NOMO-1 (cell line): ENCODE results near the gene SAXO1.
"Not testable (repeated sequence)": the region's sequence is repeated elsewhere in the genome, so short reads cannot be mapped to it uniquely, and the experiment has no call there.

Source experiments
- DNase-seq, 2 experiments: peaks; one replicate each; lab custom pipeline; 2025; ENCODE audit not compliant: unreplicated experiment in 2 of 2; lab: John Stamatoyannopoulos, UW

The SAXO1 gene

DNA sequence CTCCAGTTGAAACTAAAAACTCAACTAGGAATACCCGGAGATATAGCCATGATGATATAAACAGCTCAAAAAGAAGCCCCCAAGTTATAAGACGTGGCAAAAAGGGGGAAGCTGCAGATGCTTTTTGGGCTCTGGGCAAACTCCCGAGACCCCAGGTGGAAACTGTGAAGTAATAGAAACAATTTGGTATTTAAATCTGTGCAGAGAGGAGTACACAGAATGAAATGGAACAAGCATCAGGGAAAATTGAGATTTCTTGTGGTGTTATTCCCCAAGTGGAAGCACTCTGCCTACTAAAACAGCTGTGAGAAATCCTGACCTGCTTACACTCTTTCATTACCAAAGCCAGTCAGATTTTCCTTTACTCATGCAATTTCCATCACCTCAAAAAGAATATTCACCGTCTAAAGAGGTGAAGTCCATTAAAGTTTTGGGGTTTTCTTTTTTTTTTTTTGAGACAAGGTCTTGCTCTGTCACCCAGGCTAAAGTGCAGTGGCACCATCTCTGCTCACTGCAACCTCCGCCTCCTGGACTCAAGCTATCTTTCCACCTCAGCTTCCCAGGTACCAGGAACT, 23.5 kb downstream of the SAXO1 start:
- no peak for DNase-seq

DNA sequence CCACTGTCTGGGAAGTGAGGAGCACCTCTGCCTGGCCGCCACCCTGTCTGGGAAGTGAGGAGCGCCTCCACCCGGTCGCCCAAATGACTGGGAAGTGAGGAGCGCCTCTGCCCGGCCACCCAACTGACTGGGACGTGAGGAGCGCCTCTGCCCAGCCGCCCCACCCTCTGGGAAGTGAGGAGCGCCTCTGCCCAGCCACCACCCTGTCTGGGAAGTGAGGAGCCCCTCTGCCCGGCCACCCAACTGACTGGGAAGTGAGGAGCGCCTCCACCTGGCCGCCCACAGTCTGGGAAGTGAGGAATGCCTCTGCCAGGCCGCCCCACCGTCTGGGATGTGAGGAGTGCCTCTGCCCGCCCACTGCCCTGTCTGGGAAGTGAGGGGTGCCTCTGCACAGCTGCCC, 32.9 kb downstream of the SAXO1 start:
- no peak for DNase-seq

DNA sequence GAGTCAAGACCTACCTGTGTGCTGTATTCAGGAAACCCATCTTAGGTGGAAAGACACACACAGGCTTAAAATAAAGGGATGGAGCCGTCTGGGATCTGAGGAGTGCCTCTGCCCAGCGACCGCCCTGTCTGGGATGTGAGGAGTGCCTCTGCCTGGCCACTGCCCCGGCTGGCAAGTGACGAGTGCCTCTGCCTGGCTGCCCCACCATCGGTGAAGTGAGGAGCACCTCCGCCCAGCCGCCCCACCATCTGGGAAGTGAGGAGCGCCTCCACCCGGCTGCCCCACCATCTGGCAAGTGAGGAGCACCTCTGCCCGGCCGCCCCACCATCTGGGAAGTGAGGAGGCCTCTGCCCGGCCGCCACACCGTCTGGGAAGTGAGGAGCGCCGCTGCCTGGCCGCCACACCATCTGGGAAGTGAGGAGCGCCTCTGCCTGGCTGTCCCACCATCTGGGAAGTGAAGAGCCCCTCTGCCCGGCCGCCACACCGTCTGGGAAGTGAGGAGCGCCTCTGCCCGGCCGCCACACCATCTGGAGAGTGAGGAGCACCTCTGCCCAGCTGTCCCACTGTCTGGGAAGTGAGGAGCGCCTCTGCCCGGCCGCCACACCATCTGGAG, 33.7 kb downstream of the SAXO1 start:
- DNase-seq, result no peak

DNA sequence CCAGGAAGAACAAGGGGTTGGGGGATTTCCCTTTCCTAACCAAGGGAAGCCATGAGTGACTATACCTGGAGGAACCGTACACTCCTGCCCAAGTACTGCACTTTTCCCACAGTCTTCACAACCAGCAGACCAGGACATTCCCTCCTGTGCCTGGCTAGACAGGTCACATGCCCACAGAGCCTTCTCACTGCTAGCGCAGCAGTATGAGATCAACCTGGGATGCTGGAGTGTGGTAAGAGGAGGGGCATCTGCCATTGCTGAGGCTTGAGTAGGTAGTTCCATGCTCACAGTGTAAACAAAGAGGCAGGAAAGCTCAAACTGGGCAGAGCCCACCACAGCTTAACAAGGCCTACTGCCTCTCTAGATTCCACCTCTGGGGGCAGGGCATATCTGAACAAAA, 35.9 kb downstream of the SAXO1 start:
- DNase-seq, result no peak

DNA sequence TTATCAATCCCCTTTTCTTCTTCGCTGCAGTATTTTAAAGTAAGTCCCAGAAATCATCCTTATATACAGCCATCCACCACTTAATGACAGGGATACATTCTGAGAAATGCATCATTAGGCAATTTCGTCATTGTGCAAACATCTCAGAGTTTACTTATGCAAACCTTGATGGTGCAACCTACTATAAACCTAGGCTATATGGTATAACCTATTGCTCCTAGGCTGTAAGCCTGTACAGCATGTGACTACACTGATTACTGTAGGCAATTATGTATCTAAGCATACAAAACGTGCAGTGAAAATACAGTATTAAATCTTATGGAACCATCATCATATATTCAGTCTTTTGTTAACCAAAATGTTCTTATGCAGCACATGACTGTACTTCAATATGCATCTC, 36.8 kb downstream of the SAXO1 start:
- DNase-seq, result no peak

DNA sequence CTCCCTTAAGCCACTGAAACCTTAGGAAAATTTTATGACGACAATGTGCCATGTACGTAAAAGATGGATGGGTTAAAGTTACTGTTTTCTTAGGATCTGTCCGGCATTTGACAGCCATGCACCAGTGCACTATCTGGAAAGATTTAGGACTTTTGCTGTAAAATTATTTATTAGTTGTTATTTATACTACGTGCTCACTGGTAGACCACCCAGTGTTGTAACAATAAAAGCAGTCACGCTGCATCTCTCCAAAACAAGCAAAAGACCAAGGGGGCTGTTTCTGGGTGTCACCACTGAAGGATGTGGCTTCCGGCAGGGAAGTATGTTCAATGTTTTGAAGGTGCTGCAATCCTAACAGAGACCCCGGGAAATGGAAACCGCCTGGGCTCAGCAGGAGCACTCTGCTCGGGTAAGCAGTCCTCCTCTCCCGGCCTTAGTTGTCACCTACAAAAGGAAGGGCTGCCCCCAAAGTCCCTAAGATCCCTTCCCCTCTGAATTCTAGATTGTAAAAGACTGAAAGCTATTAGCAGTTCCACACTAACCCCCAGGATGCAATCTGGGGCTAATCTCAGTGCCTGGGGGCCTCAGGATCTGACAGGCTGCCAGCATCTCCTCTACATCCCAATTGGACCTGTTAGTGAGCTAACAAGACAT, 38.6 kb downstream of the SAXO1 start:
- no peak for DNase-seq

DNA sequence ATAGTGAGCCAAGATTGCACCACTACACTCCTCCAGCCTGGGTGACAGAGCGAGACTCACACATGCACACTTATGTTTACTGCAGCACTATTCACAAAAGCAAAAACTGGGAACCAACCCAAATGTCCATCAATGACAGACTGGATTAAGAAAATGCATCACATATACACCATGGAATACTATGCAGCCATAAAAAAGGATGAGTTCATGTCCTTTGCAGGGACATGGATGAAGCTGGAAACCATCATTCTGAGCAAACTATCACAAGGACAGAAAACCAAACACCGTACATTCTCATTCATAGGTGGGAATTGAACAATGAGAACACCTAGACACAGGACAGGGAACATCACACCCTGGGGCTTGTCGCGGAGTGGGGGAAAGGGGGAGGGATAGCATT, 41.8 kb downstream of the SAXO1 start:
- DNase-seq, result not testable (repeated sequence)

DNA sequence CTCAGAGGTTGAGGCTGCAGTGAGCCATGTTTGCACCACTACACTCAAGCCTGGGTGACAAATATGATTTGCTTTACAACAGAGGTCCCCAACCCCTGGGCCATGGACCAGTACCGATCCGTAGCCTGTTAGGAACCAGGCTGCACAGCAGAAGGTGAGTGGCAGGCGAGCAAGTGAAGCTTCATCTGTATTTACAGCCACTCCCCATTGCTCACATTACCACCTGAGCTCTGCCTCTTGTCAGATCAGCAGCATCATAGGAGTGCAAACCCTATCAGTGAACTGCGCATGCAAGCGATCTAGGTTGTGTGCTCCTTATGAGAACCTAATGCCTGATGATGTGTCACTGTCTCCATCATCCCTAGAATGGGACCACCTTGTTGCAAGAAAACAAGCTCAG, 42.5 kb downstream of the SAXO1 start:
- no peak for DNase-seq

DNA sequence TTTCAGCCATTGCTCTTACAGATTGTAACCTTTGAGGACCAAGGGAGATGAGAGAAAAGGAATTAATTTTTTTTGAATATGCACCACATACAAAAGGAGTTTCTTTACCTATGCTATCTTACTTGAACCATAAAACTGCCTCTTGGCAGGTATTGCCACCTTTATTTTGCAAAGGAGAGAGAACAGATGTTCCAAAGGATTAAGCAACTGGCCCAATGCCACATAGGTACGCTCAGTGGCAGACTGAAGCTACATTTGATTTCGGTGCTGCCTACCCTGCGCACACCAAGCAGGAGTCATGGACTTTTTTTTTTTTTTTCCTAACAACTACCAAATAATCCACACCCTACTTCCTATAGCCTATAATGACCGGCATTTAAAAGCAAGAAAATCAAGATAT, 43.1 kb downstream of the SAXO1 start:
- DNase-seq, result no peak

DNA sequence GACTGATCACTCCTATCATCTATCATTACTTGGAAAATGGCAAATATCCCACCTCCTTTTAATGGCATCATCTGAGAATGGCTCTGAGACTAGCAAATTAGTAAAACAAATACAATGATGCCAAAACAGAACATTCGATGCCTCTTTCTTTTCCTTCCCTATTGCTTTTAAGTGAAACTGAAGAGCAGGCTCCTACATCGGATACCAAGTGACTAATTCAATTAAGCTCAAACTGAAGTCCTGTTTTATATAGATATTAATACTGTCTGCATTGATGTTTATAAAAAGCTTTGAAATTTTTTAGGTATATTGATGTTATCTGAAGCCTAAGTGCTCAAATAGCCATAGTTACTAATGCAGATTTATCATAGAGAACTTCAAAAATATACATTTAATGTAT, 43.9 kb downstream of the SAXO1 start:
- no peak for DNase-seq

DNA sequence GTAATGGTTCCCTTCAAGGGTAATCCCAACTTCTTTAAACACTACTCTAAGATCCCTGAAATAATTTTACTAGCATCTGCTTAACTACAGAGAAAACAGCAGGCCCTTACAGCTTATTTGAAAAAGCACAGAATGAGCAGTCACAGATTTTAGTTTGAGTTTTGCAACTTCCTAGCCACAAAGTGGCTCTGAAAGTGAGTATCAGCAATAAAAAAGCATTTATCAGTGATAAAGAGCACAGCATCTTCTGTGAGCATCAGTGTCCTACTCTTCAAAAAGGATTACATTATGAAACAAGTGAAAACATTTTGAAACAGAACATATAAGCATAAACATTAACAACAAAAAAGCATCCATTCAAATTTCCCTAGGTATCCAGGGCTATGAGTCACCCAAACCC, 45.0 kb downstream of the SAXO1 start:
- no peak for DNase-seq

DNA sequence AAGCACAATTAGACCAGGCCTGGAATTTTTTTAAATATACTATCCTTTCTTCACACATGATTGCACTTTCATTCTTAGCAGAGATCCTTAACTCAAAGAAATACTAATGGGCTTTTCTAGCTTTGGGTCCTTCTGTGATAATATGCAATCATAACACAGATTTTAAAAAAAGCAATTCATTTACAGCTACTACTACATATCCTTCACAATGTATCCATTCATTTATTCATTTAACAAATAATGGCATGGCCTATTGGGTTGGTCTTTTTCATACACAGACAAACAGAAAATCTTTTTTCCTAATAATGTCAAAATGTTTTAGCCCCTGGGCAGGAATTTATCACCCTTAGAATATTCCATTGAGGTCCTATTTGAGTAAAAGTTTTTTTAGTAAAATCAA, 47.0 kb downstream of the SAXO1 start:
- DNase-seq, result no peak

DNA sequence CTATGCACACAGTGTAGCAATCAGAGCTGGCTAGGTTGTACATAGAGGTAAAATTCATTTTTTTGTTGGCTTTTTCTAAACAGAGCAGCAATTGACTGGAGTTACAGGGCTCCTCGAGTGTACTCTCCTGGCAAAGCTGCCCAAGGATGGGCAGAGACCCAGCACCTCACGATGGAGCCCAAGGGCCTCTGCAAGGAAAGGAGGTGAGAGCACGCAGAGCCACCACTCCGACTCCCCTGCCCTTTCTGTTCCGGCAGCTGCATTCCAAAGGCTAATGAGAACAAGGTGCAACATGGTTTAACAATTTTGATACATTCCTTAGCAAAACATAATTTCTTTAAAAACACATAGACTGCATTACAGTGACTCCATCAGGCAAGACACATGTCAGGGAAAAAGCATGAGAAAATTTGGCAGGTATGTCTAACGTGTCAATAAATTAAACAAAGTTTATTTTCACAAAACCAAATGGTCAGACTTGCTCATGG, 47.5 kb downstream of the SAXO1 start:
- DNase-seq, result no peak

DNA sequence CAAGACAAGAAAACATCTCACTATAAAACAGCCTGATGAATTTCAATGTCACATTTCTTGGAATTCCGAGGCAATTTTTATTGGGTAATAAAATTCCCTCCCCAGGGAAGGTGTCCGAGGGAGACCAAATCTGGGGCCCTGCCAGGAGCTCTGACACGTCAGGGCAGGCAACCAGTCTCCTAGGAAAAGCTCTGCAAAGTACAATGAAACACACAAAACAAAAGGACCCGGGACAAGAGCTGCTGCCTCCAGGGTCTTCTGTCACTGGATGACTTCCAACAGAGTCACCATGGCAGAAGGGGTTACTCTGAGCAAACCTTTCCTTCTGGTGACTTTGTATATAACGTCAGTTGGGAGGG, 50.8 kb downstream of the SAXO1 start:
- DNase-seq, result no peak

DNA sequence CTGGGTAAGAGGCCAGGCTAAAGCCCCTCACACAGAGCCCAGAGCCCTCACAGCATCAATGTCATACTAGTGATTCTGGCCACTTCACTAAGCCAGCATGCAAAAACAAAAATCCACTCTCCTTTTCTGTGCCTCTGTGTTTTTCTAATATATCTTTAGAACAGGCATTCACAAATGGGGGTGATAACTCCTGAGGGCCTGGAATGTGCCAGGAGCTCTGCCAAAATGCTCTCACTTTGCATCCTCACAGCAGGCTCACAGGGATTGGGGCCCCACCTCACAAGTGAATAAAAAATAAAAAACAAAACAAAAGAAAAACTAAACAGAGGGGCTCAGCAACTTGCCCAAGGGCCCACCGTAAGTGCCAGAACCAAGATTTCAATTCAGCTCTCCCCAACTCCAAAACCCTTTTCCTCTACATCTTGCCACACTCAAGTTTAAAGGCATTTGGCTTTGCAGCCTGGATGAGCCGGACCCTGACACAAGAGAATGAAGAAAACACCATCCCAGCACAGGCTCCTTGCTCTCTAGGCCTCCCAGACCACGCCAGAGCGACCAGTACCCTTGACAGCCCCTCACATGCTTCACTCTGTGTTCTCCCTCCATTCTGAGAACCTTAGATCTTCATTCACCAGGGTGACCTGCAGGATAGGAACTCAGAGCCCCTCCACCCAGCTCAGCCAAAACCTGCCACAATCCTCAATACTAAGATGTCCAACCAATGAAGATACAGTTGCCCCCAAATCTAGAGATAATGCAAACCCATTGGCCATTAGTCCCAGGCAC, 51.3 kb downstream of the SAXO1 start:
- no peak for DNase-seq

DNA sequence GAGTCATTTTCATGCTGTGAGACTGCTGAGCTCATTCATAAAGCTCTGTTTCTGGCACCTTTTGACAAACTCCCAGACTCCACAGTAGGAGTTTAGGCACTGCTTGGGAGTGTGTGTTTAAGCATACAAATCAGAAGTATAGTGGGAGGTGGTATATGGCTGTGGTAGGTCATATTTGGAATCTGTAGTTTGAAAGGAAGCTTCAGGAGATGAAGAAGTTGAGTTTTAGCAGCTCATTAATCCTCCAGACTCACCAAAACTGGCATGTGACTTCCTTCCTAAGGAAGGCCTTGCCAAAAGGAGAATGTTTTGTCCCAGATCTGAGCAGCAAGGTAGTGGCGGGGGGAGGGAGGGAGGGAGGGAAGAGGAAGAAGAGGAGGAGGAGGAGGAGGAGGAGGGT, 52.8 kb downstream of the SAXO1 start:
- DNase-seq, result no peak

DNA sequence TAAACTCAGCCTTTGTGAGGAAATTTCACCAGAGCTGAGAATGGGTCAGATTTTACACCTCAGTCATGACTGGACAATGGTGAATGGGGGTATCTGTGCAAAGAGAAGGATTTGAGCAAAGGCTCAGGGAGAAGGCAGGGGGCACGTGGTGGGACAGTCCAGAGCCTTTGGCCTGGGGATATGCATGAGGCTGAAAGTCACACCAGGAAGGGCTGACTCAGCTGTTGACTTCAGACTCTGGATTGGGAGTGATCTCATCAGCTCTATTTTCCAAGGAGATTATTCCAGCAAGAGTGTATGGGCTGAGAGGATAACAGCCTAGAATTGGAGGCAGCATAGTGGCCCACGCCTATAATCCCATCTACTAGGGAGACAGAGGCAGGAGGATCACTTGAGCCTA, 53.6 kb downstream of the SAXO1 start:
- no peak for DNase-seq

DNA sequence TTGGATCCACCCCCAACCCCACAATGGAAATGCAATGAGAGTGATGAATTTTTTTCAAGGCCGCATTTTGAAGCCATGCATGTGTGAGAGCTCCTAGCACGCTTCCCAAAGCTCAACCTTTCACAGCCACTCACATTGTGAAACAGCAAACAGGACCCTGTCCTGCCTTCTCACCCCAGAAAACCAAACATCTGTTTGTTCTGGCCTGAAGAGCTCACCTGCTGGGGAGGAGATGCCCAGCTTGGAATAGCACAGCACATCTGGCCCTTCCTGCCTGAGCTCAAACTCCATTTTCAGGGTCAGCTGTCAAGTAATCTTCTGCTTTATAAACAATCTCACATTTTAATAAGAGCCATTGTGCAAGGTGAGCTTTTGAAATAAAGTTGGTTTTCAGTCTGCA, 54.8 kb downstream of the SAXO1 start:
- DNase-seq, result no peak

DNA sequence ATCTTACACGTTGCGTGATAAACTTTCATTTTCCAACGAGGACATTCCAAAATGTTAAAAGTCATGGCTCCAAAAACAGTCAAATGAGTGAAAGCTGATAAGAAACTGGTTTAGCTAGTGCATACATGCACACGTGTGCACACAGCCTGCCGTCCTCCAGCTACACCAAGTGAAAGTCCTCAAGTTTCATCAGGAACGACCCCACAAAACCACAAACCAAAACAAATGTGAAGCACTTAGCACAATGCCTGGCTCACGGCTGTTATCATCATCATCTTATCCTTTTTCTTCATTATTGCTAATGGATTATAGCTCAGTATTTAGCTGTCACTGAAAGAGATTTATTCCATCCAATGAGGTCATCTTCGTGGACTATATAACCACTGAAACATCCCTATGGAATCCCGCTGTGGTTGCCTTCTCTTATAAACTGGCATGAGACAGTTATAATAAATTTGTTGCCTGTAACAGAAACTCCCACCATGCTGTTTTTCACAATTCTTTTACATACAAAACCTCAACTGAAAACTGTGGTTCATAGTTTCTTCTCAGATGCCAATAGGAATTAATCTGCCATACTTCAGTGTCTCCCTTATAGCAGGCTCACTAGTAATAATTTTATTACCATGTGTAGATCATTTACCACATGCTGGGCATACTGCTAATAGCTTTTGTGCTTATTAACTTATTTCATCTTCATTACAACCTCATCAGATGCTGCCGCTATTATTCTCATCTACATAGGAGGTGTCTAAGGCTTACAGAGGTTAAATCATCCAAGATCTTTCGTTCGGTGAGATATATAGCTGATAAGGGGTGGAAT, 56.1 kb downstream of the SAXO1 start:
- DNase-seq, result no peak

DNA sequence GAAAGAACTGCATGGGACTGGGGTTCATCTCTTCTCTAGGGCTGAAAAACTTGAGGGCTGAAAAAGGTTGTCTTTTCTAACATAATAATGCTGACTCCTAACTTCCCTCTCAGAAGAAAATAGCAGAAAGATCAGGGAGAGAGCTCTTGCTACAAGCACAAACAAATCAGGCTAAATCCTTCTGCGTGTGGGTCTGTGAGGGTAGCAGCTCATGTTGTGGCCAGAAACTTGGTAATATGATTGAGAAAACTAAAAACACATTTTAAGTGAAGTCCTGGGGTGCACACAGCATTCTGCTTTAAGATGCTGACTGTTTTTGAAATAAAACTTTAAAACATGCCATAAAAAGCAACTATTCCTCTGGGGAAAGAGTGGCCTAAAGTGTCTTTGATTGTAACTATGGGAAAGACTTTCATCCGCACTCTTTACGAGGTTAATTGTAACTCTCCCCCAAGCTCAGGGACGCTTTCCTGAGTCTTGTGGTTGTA, 56.7 kb downstream of the SAXO1 start:
- DNase-seq, result no peak

DNA sequence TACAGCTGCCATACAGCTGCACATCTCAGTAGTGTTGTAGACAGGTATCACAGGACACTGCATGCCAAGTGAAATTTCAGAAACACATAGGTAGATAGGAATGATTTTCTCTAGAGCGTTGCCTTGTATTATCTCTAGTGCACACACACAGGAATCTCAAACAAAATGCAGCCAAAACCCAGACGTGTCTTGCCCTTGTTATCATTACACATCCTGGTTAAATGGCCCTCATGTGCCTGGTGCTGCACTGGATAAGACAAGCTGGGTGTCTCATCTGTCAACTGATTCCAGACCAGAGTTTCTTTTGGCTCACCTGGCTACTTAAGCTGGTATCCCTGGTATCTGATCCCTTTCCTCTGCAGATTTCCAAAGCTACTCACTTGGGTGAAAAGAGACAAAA, 59.7 kb downstream of the SAXO1 start:
- no peak for DNase-seq
